Measurements from ENCODE around the gene NELFA.

The NELFA gene

GRCh38 chr4:1991087-1991486 lies 17.7 kb downstream of the NELFA start:
- no peaks in the 10 kb centered on the region for H3K9me3 ChIP-seq (ENCODE audit: control insufficient read depth, low read depth, low read length)
- no peak overlapping the region for H3K4me3 ChIP-seq (ENCODE audit: low read length)
- no peak overlapping the region for H3K9ac ChIP-seq (ENCODE audit: low read length)
- peaks cover 9% of the 10 kb centered on the region for H3K36me3 ChIP-seq (ENCODE audit: control insufficient read depth, low read depth, low read length)
- no peak overlapping the region for H3K27ac ChIP-seq (ENCODE audit: low read length)
- H3K27me3 ChIP-seq (ENCODE audit: control insufficient read depth, insufficient read depth, low read length): no peaks in the 10 kb centered on the region
- H3K4me1 ChIP-seq (ENCODE audit: control insufficient read depth, low read depth, low read length): no peaks in the 10 kb centered on the region

GRCh38 chr4:1990676-1991075 lies 18.1 kb downstream of the NELFA start:
- Histone ChIP-seq H3K9ac (ENCODE audit: low read length) (no peak overlapping the region), H3K4me3 (ENCODE audit: low read length) (no peak overlapping the region), H3K9me3 (ENCODE audit: control insufficient read depth, low read depth, low read length) (no peaks in the 10 kb centered on the region), H3K27me3 (ENCODE audit: control insufficient read depth, insufficient read depth, low read length) (no peaks in the 10 kb centered on the region), H3K27ac (ENCODE audit: low read length) (no peak overlapping the region), H3K4me1 (ENCODE audit: control insufficient read depth, low read depth, low read length) (no peaks in the 10 kb centered on the region), H3K36me3 (ENCODE audit: control insufficient read depth, low read depth, low read length) (peaks cover 10% of the 10 kb centered on the region)

GRCh38 chr4:1990348-1990645 lies 18.5 kb downstream of the NELFA start:
- Histone ChIP-seq H3K36me3 (ENCODE audit: control insufficient read depth, low read depth, low read length) (peaks cover 13% of the 10 kb centered on the region), H3K9me3 (ENCODE audit: control insufficient read depth, low read depth, low read length) (no peaks in the 10 kb centered on the region), H3K4me1 (ENCODE audit: control insufficient read depth, low read depth, low read length) (no peaks in the 10 kb centered on the region), H3K9ac (ENCODE audit: low read length) (no peak overlapping the region), H3K27ac (ENCODE audit: low read length) (no peak overlapping the region), H3K4me3 (ENCODE audit: low read length) (no peak overlapping the region), H3K27me3 (ENCODE audit: control insufficient read depth, insufficient read depth, low read length) (no peaks in the 10 kb centered on the region)

GRCh38 chr4:1989533-1990347 lies 19.0 kb downstream of the NELFA start:
- Histone ChIP-seq H3K36me3 (ENCODE audit: control insufficient read depth, low read depth, low read length) (peaks cover 14% of the 10 kb centered on the region), H3K4me1 (ENCODE audit: control insufficient read depth, low read depth, low read length) (no peaks in the 10 kb centered on the region), H3K9me3 (ENCODE audit: control insufficient read depth, low read depth, low read length) (no peaks in the 10 kb centered on the region), H3K4me3 (ENCODE audit: low read length) (no peak overlapping the region), H3K27ac (ENCODE audit: low read length) (no peak overlapping the region), H3K9ac (ENCODE audit: low read length) (no peak overlapping the region), H3K27me3 (ENCODE audit: control insufficient read depth, insufficient read depth, low read length) (no peaks in the 10 kb centered on the region)

GRCh38 chr4:1988327-1988724 lies 20.4 kb downstream of the NELFA start:
- H3K27me3 ChIP-seq (ENCODE audit: control insufficient read depth, insufficient read depth, low read length): no peaks in the 10 kb centered on the region
- no peak overlapping the region for H3K27ac ChIP-seq (ENCODE audit: low read length)
- H3K9me3 ChIP-seq (ENCODE audit: control insufficient read depth, low read depth, low read length): no peaks in the 10 kb centered on the region
- H3K36me3 ChIP-seq (ENCODE audit: control insufficient read depth, low read depth, low read length): peaks cover 27% of the 10 kb centered on the region
- H3K4me3 ChIP-seq (ENCODE audit: low read length): no peak overlapping the region
- H3K9ac ChIP-seq (ENCODE audit: low read length): no peak overlapping the region
- H3K4me1 ChIP-seq (ENCODE audit: control insufficient read depth, low read depth, low read length): no peaks in the 10 kb centered on the region

DNA sequence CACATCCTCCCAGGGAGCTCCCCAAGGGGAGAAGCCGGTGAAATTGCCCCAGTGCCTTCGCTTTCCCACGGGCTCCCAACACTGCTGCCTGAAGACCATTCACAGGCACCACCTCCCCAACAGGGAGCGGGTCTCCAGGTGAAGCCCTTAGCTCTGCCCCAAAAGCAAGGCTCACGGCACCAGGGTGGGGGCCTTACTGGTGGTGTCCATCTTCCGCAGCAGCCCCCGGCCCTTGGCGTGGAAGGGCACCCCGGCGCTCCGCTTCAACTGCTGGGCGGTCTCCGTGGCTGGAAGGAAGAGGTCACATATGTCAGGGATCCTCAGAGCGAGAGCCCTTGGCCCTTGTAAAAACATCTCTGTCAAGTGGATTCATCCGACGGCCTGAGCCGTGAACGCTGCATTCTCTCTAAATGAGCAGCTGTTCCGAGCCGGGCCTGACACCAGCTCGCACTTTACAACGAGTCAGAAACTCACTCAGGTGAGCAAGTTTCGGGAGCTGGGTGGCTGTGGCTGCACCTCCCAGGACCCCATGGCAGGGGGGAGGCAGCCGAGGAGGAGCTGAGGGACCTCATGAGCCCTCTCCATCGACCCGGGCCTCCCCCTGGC lies 20.9 kb downstream of the NELFA start:
- no peak overlapping the region for H3K27ac ChIP-seq (ENCODE audit: low read length)
- no peak overlapping the region for H3K4me3 ChIP-seq (ENCODE audit: low read length)
- no peaks in the 10 kb centered on the region for H3K4me1 ChIP-seq (ENCODE audit: control insufficient read depth, low read depth, low read length)
- no peaks in the 10 kb centered on the region for H3K9me3 ChIP-seq (ENCODE audit: control insufficient read depth, low read depth, low read length)
- peaks cover 32% of the 10 kb centered on the region for H3K36me3 ChIP-seq (ENCODE audit: control insufficient read depth, low read depth, low read length)
- H3K27me3 ChIP-seq (ENCODE audit: control insufficient read depth, insufficient read depth, low read length): no peaks in the 10 kb centered on the region
- H3K9ac ChIP-seq (ENCODE audit: low read length): no peak overlapping the region

DNA sequence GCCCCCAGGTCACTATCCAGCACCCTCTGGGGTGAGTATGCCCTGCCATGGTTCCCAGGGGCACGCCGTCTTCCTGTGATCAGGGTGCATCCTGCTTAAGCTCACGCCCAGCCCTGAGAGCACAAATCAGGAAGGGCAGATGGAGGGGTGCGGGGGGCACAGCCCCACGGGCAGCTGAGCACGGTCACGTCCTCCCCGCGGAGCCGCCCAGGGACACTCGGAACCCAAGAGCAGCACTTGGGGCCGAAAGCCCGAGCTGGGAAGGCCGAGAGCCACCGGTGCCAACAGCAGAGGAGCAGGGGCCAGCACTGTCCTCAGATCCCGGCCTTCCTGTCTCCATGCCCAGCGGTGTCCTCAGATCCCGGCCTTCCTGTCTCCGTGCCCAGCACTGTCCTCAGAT lies 21.5 kb downstream of the NELFA start:
- H3K27ac ChIP-seq (ENCODE audit: low read length): no peak overlapping the region
- H3K4me1 ChIP-seq (ENCODE audit: control insufficient read depth, low read depth, low read length): no peaks in the 10 kb centered on the region
- H3K9me3 ChIP-seq (ENCODE audit: control insufficient read depth, low read depth, low read length): no peaks in the 10 kb centered on the region
- no peak overlapping the region for H3K9ac ChIP-seq (ENCODE audit: low read length)
- peaks cover 37% of the 10 kb centered on the region for H3K36me3 ChIP-seq (ENCODE audit: control insufficient read depth, low read depth, low read length)
- no peak overlapping the region for H3K4me3 ChIP-seq (ENCODE audit: low read length)
- H3K27me3 ChIP-seq (ENCODE audit: control insufficient read depth, insufficient read depth, low read length): no peaks in the 10 kb centered on the region

- Histone ChIP-seq H3K9ac (ENCODE audit: low read length) (no peak overlapping the region), H3K27me3 (ENCODE audit: control insufficient read depth, insufficient read depth, low read length) (no peaks in the 10 kb centered on the region), H3K36me3 (ENCODE audit: control insufficient read depth, low read depth, low read length) (peaks cover 42% of the 10 kb centered on the region), H3K27ac (ENCODE audit: low read length) (no peak overlapping the region), H3K4me3 (ENCODE audit: low read length) (no peak overlapping the region), H3K4me1 (ENCODE audit: control insufficient read depth, low read depth, low read length) (no peaks in the 10 kb centered on the region), H3K9me3 (ENCODE audit: control insufficient read depth, low read depth, low read length) (no peaks in the 10 kb centered on the region)
Measured at GRCh38 chr4:1986578-1987210, 22.1 kb downstream of the NELFA start.

DNA sequence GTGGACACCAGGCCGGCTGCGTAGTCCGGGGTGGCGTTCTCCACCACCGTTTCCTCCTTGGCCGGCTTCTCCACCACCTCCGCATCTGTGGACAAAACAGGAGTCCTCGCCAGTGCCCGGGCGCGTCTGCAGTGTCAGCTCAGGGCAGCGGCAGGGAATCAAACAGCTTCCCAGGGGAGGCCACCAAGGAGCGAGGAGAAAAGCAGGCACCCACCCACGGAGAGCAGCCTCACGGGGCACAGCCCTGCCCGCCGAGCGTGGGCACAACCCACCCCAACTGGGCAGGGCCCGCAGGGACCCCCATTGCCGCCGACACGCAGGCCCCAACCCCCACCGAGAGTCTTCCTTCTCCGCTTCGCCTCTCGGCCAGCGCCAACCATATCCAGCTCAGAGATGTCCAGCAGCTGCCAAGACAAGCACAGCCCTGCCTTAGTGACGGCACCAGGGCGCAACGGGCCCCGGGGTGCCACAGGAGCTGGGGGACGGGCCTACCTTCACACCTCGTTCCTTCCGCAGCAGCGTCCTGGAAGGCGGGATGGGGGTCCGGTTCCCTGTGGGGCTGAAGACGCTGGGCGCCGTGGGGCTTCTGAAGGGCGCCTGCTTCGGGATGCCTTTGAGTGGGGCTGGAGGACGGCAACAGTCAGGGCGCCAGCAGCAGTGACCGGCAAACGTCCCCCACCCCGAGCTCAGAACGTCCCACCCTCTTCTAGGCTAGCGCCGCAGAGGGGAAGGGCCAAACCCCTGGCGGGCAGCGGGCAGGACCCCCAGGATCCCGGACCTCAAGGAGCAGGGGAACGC lies 22.8 kb downstream of the NELFA start:
- no peaks in the 10 kb centered on the region for H3K27me3 ChIP-seq (ENCODE audit: control insufficient read depth, insufficient read depth, low read length)
- no peaks in the 10 kb centered on the region for H3K4me1 ChIP-seq (ENCODE audit: control insufficient read depth, low read depth, low read length)
- H3K9me3 ChIP-seq (ENCODE audit: control insufficient read depth, low read depth, low read length): no peaks in the 10 kb centered on the region
- no peak overlapping the region for H3K4me3 ChIP-seq (ENCODE audit: low read length)
- peaks cover 47% of the 10 kb centered on the region for H3K36me3 ChIP-seq (ENCODE audit: control insufficient read depth, low read depth, low read length)
- H3K27ac ChIP-seq (ENCODE audit: low read length): no peak overlapping the region
- H3K9ac ChIP-seq (ENCODE audit: low read length): no peak overlapping the region

DNA sequence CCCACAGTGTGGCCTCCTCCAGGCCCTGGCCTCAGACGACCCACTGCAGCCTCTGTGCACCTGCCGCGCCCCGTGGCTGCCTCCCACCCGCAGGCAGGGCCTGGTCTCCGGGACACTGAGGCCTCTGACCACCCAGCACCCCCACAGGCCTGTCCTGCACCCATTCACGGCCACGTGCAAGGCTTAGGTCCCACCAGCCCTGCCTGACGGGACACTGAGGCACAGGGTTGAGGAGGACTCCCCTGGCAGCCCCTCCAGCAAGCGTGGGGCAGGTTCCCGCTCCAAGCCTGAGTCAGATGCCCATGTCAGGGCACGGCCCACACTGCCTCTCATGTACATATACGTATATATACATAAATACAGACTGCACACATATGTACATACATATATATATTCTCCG lies 23.5 kb downstream of the NELFA start:
- Histone ChIP-seq H3K4me3 (ENCODE audit: low read length) (no peak overlapping the region), H3K36me3 (ENCODE audit: control insufficient read depth, low read depth, low read length) (peaks cover 54% of the 10 kb centered on the region), H3K27ac (ENCODE audit: low read length) (no peak overlapping the region), H3K4me1 (ENCODE audit: control insufficient read depth, low read depth, low read length) (no peaks in the 10 kb centered on the region), H3K9ac (ENCODE audit: low read length) (no peak overlapping the region), H3K9me3 (ENCODE audit: control insufficient read depth, low read depth, low read length) (no peaks in the 10 kb centered on the region), H3K27me3 (ENCODE audit: control insufficient read depth, insufficient read depth, low read length) (no peaks in the 10 kb centered on the region)

DNA sequence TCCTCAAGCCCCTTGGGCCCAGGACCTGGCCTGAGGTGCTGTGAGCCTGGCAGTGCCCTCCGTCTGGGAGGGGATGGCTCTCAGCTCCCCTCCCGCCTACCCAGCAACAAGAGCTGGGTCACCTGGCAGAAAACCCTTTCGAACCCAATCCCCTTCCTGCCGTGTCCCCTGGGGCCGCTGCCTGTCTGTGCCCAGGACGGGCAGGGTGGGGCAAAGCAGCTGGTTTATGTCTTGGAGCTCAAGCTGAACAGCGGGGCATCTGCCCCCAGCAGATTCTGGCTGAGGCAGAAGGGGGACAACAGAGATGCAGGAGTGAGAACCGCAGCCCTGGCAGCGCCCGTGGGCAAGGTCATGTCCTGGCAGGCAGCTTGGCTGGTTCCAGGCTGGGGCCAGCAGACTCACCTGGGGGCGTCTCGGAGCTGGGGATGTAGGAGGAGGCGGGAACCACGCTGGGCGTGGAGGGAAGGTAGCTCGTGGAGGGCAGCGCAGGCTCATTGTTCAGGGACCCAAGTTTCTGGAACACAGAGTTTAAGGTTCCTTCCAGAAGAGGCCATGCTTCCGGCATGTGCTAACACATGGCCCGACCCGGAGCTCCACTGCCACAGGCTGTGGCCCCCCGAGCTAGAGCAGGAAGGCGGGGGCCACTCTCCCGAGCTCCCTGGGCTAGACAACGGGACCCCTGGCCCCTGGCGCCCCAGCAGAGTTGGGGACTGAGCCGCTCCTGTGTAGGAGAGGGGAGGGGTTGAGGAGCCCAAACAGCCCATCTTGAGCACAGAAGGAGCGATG lies 24.2 kb downstream of the NELFA start:
- Histone ChIP-seq H3K36me3 (ENCODE audit: control insufficient read depth, low read depth, low read length) (peaks cover 52% of the 10 kb centered on the region), H3K4me1 (ENCODE audit: control insufficient read depth, low read depth, low read length) (no peaks in the 10 kb centered on the region), H3K9me3 (ENCODE audit: control insufficient read depth, low read depth, low read length) (no peaks in the 10 kb centered on the region), H3K9ac (ENCODE audit: low read length) (no peak overlapping the region), H3K27me3 (ENCODE audit: control insufficient read depth, insufficient read depth, low read length) (no peaks in the 10 kb centered on the region), H3K4me3 (ENCODE audit: low read length) (no peak overlapping the region), H3K27ac (ENCODE audit: low read length) (no peak overlapping the region)
